Thyroid gland (tissue), 4 donors: ENCODE measurements around the gene MAML1.

ENCODE experiments used
- POLR2A ChIP-seq, 2 donors: fragments of 450-650 bp; IDR thresholded peaks; one replicate each; pipeline ENCODE4 v1.6.1; 2017; ENCODE audit warnings: antibody characterized with exemption in 2 of 2, mild to moderate bottlenecking in 2 of 2, moderate library complexity in 1 of 2
- TF ChIP-seq, protein P1 (sequence below), 6 experiments: fragments of 200-600 bp in 3 of 6; fragments of 450-650 bp in 3 of 6; sonication (generic) in 3 of 6; IDR thresholded peaks; one replicate each; pipeline ENCODE4 v1.5.1; 2016 to 2019; ENCODE audit warnings: antibody characterized with exemption in 6 of 6, mild to moderate bottlenecking in 2 of 6, inconsistent platforms in 1 of 6, moderate library complexity in 1 of 6

DNA sequence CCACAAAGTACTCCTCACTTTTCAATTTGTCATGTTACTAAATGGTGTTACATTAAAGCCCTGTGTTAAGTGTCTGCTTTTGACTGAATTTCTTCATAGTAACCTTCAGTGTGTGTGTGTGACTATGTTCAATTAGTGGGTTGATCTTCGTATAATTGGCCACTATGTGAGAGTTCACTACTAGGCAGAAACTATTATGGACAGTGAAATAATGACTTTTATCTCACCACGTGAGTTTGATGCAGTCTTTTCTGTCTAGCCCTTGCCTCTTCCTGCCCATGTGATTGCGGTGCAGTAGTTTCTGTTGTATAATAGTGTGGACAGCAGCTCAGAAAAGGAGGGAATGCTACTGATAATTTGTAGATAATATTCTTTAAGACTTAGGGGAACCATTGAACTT lies 1.8 kb upstream of the MAML1 start:
- TF ChIP-seq POLR2A (IDR thresholded peaks at IDR 0.05) = no peak
- TF ChIP-seq, protein P1, sequence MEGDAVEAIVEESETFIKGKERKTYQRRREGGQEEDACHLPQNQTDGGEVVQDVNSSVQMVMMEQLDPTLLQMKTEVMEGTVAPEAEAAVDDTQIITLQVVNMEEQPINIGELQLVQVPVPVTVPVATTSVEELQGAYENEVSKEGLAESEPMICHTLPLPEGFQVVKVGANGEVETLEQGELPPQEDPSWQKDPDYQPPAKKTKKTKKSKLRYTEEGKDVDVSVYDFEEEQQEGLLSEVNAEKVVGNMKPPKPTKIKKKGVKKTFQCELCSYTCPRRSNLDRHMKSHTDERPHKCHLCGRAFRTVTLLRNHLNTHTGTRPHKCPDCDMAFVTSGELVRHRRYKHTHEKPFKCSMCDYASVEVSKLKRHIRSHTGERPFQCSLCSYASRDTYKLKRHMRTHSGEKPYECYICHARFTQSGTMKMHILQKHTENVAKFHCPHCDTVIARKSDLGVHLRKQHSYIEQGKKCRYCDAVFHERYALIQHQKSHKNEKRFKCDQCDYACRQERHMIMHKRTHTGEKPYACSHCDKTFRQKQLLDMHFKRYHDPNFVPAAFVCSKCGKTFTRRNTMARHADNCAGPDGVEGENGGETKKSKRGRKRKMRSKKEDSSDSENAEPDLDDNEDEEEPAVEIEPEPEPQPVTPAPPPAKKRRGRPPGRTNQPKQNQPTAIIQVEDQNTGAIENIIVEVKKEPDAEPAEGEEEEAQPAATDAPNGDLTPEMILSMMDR (IDR thresholded peaks at IDR 0.05) = no peak
